ENCODE data around the gene RARRES1.

Gene RARRES1

DNA sequence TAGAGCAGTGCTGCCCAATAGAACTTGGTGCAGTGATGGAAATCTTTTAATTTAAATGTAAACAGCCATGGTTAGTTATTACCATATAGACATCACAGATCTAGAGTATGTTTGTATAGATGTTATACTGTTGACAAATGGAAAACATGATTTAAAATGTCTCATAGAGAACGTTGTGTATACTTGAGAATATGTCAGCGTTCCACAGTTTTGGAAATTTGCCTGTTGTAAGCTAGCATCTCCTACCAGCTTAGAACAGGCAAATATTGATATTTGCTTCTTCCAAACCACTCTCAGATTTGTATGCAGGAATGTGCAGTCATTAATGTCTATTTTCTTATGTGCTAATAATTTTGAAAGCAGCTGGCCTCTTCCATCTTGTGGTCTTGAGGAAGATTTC is 51.4 kb downstream of the RARRES1 start:
- no peak for DNase-seq

GRCh38 chr3:158679547-158680000 is 52.7 kb downstream of the RARRES1 start:
- no peak for DNase-seq

DNA sequence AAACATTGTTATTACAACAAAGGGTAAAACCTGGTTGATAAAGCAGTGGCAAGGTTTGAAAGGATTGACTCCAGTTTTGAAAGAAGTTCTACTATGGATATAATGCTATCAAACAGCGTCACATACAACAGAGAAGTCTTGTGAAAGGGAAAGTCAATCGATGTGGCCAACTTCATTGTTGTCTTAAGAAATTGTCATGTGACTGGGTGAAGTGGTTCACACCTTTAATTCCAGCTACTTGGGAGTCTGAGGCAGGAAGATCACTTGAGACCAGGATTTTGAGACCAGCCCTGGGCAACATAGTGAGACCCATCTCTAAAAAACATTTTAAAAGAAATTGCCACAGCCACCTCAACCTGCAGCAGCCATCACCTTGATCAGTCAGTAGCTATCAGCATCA is 53.6 kb downstream of the RARRES1 start:
- DNase-seq: no peak

DNA sequence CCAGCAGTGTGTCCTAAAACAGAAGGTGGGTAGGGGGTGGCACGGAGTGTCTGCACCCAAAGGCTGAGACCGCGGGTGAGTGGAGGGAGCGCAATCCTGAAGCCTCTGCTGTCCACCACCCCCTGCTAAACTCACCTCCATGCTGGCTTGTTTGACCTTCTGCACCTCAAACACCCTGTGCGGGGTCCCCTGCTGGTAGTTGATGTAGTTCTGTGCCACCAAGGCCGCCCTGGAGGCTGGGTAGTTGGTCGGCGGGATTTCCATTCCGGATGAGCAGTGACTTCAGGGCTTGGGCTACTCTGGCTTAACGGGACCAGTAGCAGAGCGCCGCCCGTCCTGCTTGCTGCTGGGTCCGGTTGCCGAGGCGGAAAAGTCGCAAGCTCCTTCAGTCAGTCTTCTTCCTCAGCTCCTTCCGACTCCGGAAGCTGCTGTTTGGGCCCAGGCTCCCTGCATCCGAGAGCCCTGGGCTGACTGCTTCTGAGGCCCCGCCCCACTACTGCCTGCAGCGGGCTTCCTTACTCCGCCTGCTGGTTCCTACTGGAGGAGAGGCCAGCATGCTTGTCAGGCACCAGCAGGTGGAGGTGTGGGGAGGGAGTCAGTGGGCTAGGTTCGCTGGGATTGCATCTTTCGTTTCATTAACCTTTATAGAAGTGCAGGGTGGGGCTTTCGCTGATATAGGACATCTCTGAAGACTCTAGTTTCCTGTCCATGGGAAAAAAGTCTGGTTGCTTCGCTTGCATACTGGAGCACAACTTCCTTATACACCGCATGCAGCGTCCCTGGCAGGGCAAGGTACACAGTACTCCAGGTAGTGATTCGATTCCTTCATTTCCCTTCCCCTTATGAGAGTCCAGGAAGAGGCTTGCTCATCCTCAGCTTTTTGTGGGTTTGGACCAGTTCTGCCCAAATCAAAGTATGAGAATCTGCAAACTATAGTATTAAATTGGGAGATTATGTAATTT is 59.8 kb downstream of the RARRES1 start, which contains the start of gene LXN:
Gene LXN (minus strand): TSS at position 434 of the 962 bp plus-strand sequence. CDS start 170 bp downstream, at position 264.
- DNase-seq: peak; percentile 59

DNA sequence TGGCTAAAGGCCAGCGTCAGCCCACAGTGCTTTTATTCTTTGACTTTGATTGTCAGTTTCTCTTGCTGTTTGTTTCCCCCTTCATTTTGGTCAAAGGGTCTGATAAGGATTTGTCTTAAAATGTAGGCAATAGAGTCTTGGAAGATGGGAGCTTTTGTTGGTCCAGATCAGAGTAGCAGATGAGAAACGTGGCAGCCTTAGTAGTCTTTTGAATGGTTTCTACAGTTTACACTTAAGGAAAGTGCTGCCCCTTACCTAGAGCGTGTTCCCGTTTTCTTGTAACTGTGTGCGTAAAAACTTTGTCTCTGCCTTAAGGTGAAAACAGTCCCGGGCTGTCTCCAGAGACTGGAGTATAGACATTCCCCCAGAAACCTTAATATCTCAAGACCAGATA is 60.4 kb downstream of the RARRES1 start:
- DNase-seq: no peak

GRCh38 chr3:158668506-158668905 is 63.8 kb downstream of the RARRES1 start:
- no peak for DNase-seq

- no peak for DNase-seq
Measured at GRCh38 chr3:158666416-158666815, 65.8 kb downstream of the RARRES1 start.

GRCh38 chr3:158663832-158664231 is 68.4 kb downstream of the RARRES1 start:
- no peak for DNase-seq

DNA sequence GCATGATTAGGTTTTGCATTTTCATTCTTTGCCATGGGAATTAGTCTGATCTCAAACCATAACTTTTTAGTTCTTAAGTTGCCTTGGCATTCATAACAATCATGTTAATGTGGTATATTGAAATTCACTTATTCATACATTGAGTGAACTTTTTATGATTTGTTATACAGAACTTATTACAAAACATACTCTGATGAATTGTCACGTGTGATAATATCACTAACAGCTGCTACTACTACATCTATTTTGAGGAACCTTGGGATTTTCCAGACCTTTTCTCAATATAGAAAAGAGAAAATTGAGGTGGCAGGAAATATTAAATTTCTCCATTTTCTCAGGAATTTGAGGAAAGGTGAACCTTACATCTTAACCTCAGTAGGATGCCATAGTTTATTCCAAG is 69.0 kb downstream of the RARRES1 start:
- DNase-seq: no peak

DNA sequence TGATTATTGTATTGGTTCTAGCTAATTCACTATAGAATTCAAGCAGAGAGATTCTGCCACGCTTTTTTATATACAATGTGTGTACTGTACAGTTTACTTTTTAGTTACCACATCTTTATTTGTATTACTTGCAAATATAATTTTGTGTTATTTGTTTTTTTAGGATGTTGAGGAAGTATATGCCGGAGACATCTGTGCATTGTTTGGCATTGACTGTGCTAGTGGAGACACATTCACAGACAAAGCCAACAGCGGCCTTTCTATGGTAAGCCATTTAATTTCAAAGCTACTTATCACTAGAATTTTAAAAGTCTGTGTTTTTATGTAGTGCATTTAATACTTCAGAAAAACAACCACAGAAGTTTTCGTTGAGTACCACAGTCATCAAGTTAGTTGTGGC is 71.5 kb downstream of the RARRES1 start:
- no peak for DNase-seq

GRCh38 chr3:158659454-158660237 is 72.6 kb downstream of the RARRES1 start:
- peak; percentile 37 for DNase-seq

DNA sequence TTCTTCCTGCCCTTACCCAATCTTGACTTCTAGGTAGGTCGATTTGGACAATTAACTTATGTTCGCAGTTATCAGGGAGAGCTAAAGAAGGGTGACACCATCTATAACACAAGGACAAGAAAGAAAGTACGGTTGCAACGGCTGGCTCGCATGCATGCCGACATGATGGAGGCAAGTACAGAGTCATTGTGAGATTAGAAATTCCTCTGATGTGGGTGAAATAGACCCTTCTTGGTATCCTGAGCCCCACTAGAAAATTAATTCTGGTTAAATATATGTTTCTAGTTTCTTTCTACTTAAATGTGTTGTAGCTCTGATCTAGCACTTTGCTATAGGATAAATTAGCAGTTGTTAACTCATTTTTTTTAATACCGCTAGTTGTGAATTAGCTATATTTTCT is 73.4 kb downstream of the RARRES1 start:
- DNase-seq: no peak

DNA sequence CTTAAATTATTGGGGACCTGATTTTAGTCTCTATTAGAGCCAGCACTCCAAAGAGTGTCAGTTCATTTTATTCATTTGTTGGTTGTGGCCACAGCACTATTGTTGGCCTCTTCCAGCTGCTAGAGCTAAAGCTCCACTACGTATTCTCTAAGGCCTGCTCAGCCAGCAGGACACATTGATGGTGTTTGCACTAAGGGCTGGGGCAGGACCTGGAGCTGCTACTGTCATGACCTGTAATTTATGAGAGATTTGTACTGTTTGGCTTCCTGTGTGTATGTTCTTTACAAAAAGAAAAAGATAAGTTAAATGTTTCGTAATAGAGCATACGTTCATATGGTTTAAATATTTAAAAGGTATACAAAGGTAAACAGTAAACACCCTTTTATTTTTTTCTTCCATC is 79.8 kb downstream of the RARRES1 start:
- no peak for DNase-seq

DNA sequence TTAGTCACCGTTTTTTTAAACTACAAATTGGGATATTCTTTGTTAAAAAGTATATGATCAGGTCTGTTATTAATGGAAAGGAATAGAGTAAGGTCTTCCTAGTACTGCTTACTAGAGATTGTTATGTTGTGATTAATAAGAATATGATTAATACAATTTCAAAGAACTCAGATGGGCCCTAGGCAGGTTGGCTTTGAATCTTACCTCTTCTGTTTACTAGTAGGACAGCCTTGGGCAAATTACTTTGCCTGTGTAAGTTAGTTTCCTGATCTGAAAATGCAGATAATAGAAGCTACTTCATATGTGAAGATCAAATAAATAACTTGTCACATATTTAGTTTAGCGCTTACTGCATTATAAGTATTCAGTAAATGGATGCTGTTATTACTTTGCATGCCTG is 81.1 kb downstream of the RARRES1 start:
- no peak for DNase-seq

GRCh38 chr3:158649791-158650190 is 82.5 kb downstream of the RARRES1 start:
- DNase-seq: no peak

Data from stimulated activated CD4-positive, alpha-beta T cell treated with anti-CD3 and anti-CD28 coated beads, Interleukin-12 subunit alpha, Interleukin-12 subunit beta, amount 100 ng/mL, for 4 hours (primary cell).